K562 (cell line): ENCODE results near the gene TCFL5. TPM values are rescaled to one million over a fixed set of nuclear protein-coding genes. Genes with fewer than 3 reads are reported as not detected.

Experiments used
- ATAC-seq: fragments of 200-7000 bp; cut with Tn5 transposase; 3 replicates; pipeline ENCODE4 v1.9.1; 2020; ENCODE audit warnings: moderate library complexity
- BruUV-seq: library from RNA; stranded (reverse); fragments of 400-500 nt; replicated peaks from 2 replicates; lab custom pipeline; 2021; lab: Mats Ljungman, UMichigan
- CTCF ChIA-PET: fragments of 300-600 bp; formaldehyde crosslinking; extraction: SDS; loops from one replicate; lab custom pipeline; 2021; ENCODE audit warnings: low intra/inter-chr PET ratio; lab: Yijun Ruan, JAX
- POLR2A ChIA-PET: fragments of 300-600, 350-650 bp; sonication (Branson Sonifier 250); formaldehyde crosslinking; extraction: SDS; loops from one replicate; lab custom pipeline; 2021; ENCODE audit warnings: antibody characterized with exemption, inconsistent platforms; lab: Yijun Ruan, JAX
- DNase-seq, 4 experiments: peaks; one replicate each; pipeline versions ENCODE4 v3.0.0 to v3.0.0-alpha.2; 2011 to 2018; ENCODE audit warnings: low spot score in 3 of 4, mixed read lengths in 3 of 4; ENCODE audit errors: extremely low read depth in 1 of 4
- FAIRE-seq: peaks from 2 replicates; lab custom pipeline; 2011; peaks lifted over from hg19 to GRCh38; lab: Jason Lieb, UNC
- H2AFZ ChIP-seq: 2 replicates; pipeline ENCODE4 v1.6.0; 2011; ENCODE audit warnings: low read depth, low read length, control low read depth, inconsistent platforms
- H3K27ac ChIP-seq: fragments of 200-600 bp; 3 replicates; pipeline ENCODE4 v1.8.0; 2011; ENCODE audit warnings: low read depth, mild to moderate bottlenecking, control low read depth, inconsistent platforms, low read length, moderate library complexity, mixed read lengths; ENCODE audit errors: extremely low read depth
- H3K27me3 ChIP-seq, 2 experiments: fragments of 300-600 bp in 1 of 2; 2 replicates in 1 of 2; 3 replicates in 1 of 2; pipeline versions ENCODE4 v1.6.0 to v1.8.0; 2011; ENCODE audit warnings: inconsistent platforms in 2 of 2, low read length in 2 of 2, mild to moderate bottlenecking in 1 of 2, mixed read lengths in 1 of 2, moderate library complexity in 1 of 2; ENCODE audit not compliant: control insufficient read depth in 2 of 2, insufficient read depth in 2 of 2
- H3K36me3 ChIP-seq: fragments of 300-600 bp; 3 replicates; pipeline ENCODE4 v1.8.0; 2011; ENCODE audit warnings: mild to moderate bottlenecking, low read length, inconsistent platforms; ENCODE audit not compliant: control insufficient read depth, insufficient read depth
- H3K4me1 ChIP-seq, 2 experiments: fragments of 200-600 bp in 1 of 2; replicated peaks in 1 of 2; 2 replicates in 1 of 2; 3 replicates in 1 of 2; pipeline versions ENCODE4 v1.5.1 to v1.8.0; 2011; ENCODE audit warnings: inconsistent platforms in 2 of 2, low read length in 2 of 2, mild to moderate bottlenecking in 1 of 2, mixed read lengths in 1 of 2, moderate library complexity in 1 of 2; ENCODE audit not compliant: control insufficient read depth in 2 of 2, insufficient read depth in 2 of 2
- H3K4me2 ChIP-seq: 2 replicates; pipeline ENCODE4 v1.6.1; 2011; ENCODE audit warnings: low read length, control low read depth, inconsistent platforms, mixed read lengths; ENCODE audit not compliant: insufficient read depth
- H3K4me3 ChIP-seq: fragments of 200-600 bp; sonication (generic), shearing (Covaris generic); 2 replicates; pipeline ENCODE4 v1.5.1; 2016; ENCODE audit warnings: control low read depth, inconsistent platforms
- H3K79me2 ChIP-seq: fragments of 200-600 bp; 3 replicates; pipeline ENCODE4 v1.8.0; 2011; ENCODE audit warnings: low read length, inconsistent platforms; ENCODE audit not compliant: control insufficient read depth, insufficient read depth
- H3K9ac ChIP-seq, 2 experiments: 2 replicates each; pipeline versions ENCODE4 v1.6.0 to v1.6.1; 2011; ENCODE audit warnings: low read depth in 2 of 2, low read length in 2 of 2, control low read depth in 1 of 2, inconsistent platforms in 1 of 2, mild to moderate bottlenecking in 1 of 2, mixed read lengths in 1 of 2; ENCODE audit not compliant: insufficient read depth in 1 of 2
- H3K9me1 ChIP-seq: one replicate; pipeline ENCODE4 v1.6.0; 2011; ENCODE audit warnings: inconsistent platforms, mild to moderate bottlenecking, low read length, moderate library complexity; ENCODE audit not compliant: control insufficient read depth, insufficient read depth
- H3K9me3 ChIP-seq: replicated peaks from 2 replicates; pipeline ENCODE4 v1.5.1; 2011; ENCODE audit warnings: low read depth, low read length, inconsistent platforms; ENCODE audit not compliant: control insufficient read depth, insufficient read depth
- H4K20me1 ChIP-seq: replicated peaks from 2 replicates; pipeline ENCODE4 v1.6.1; 2011; ENCODE audit warnings: low read length, inconsistent platforms, mixed read lengths; ENCODE audit not compliant: control insufficient read depth, insufficient read depth
- GATAD2B ChIP-seq: fragments of 450-650 bp; IDR thresholded peaks from 2 replicates; pipeline ENCODE4 v1.6.1; 2017; ENCODE audit warnings: mild to moderate bottlenecking, borderline replicate concordance
- ILK ChIP-seq: fragments of 450-650 bp; IDR thresholded peaks from 2 replicates; pipeline ENCODE4 v1.6.1; 2016; ENCODE audit warnings: missing genetic modification characterization, low read depth, mild to moderate bottlenecking, missing compliant biosample characterization, moderate library complexity, borderline replicate concordance
- NFIC ChIP-seq: fragments of 450-650 bp; IDR thresholded peaks from 2 replicates; pipeline ENCODE4 v1.6.1; 2017; ENCODE audit warnings: mild to moderate bottlenecking, inconsistent platforms
- WGBS: fragments of 100-300 bp; shearing (Covaris generic); methylation state at CpG from one replicate; pipeline ENCODE4 v1.1.6; 2016; ENCODE audit warnings: low coverage, mixed read lengths; ENCODE audit not compliant: insufficient coverage; ENCODE audit errors: missing lambda C conversion rate; 5-methylcytosine and 5-hydroxymethylcytosine counted together
- in situ Hi-C: fragments of 300-500 bp; cut with MboI; formaldehyde crosslinking; loops from 4 replicates; pipeline ENCODE4 v1.15.0; 2018; ENCODE audit warnings: inconsistent platforms, mixed read lengths
- intact Hi-C: fragments of 100-400 bp; cut with micrococcal nuclease; formaldehyde crosslinking; loops from 2 replicates; pipeline ENCODE4 v1.14.2; 2022
- polyA plus RNA-seq, 8 experiments: library from polyadenylated mRNA; depleted of rRNA in 4 of 8; stranded (reverse) in 5 of 8; unstranded in 3 of 8; fragments of >200 nt; fragmentation: Nextera tagmentation in 2 of 8; fragmentation: Illumina TruSeq in 1 of 8; extraction: Ambion mirVana in 2 of 8; extraction: Trizol in 1 of 8; gene quantifications; 2 replicates each; pipeline versions ENCODE4 v1.2.1 to v1.2.3, GENCODE V29; 2011 to 2014; ENCODE audit warnings: inconsistent platforms in 1 of 8, missing spikeins in 1 of 8
- total RNA-seq, 7 experiments: library from RNA; depleted of rRNA in 6 of 7; stranded (reverse); fragments of >200 nt in 6 of 7; fragmentation: Illumina TruSeq in 2 of 7; extraction: Trizol in 2 of 7; gene quantifications; 2 replicates each; pipeline versions ENCODE4 v1.2.1 to v1.2.3, GENCODE V29; 2011 to 2021; ENCODE audit warnings: low replicate concordance in 1 of 7

TCFL5 gene
- total and polyA plus RNA-seq, 9 of the 15 experiments (the other 6 are each of a cell fraction or from before 2014, with no cell fraction given), result 1.00 to 12.6 (median 9.1) TPM

GRCh38 chr20:62827311-62828038 is 34.1 kb downstream of the TCFL5 start:
- Histone ChIP-seq H3K36me3 (no peaks in the 10 kb centered on the region), H3K4me3 (no peak overlapping the region), H3K9me1 (no peaks in the 10 kb centered on the region), H2AFZ (no peak overlapping the region), H4K20me1 (0 out of 2 replicates have a peak, but pooled peaks cover 3% of the 10 kb centered on the region), H3K4me1 (peaks cover 15 to 98% of the 10 kb centered on the region in 2 experiments), H3K4me2 (no peak overlapping the region), H3K27ac (no peak overlapping the region), H3K9ac (peak overlapping the region in 1 of 2 experiments; percentile 45; a peak in 1 of 4 replicates), H3K79me2 (no peaks in the 10 kb centered on the region), H3K9me3 (no peaks in the 10 kb centered on the region), H3K27me3 (no peaks in the 10 kb centered on the region)
- ChIA-PET CTCF (no interaction called here), POLR2A (interaction anchor here (0.7 kb wide), 1 partner anchor 124 kb away, joined by 4 read pairs; no protein-coding TSS in a partner anchor)
- in situ Hi-C loops, result loop anchor here (10.0 kb wide), 1 partner anchor 187 kb away; no protein-coding TSS in a partner anchor
- intact Hi-C loops, result loop anchor here (10.0 kb wide), 1 partner anchor 47 kb away; no protein-coding TSS in a partner anchor
- FAIRE-seq, result no peak
- BruUV-seq, result no TSS peak
- TF ChIP-seq NFIC (no peak), GATAD2B (no peak)
- ATAC-seq, result no peak
- WGBS, result 31% methylated on average over 21 of the region's 29 CpGs
- no peak for DNase-seq

GRCh38 chr20:62826646-62827310 is 34.8 kb downstream of the TCFL5 start:
- Histone ChIP-seq H2AFZ (no peak overlapping the region), H3K27me3 (no peaks in the 10 kb centered on the region), H3K9me3 (no peaks in the 10 kb centered on the region), H3K79me2 (no peaks in the 10 kb centered on the region), H4K20me1 (0 out of 2 replicates have a peak, but pooled peaks cover 3% of the 10 kb centered on the region), H3K9ac (no peak overlapping the region), H3K36me3 (no peaks in the 10 kb centered on the region), H3K9me1 (no peaks in the 10 kb centered on the region), H3K27ac (no peak overlapping the region), H3K4me1 (peaks cover 12 to 98% of the 10 kb centered on the region in 2 experiments), H3K4me2 (no peak overlapping the region), H3K4me3 (no peak overlapping the region)
- ATAC-seq (no peak), DNase-seq (no peak), FAIRE-seq (no peak)
- intact Hi-C loops (loop anchor here (10.0 kb wide), 1 partner anchor 48 kb away; no protein-coding TSS in a partner anchor), in situ Hi-C loops (loop anchor here (10.0 kb wide), 1 partner anchor 188 kb away; no protein-coding TSS in a partner anchor)
- BruUV-seq, result no TSS peak
- POLR2A ChIA-PET, result no interaction called here
- CTCF ChIA-PET, result no interaction called here
- WGBS, result 53% methylated on average over 23 of the region's 24 CpGs
- TF ChIP-seq ILK, result no peak
